Neuron (in vitro differentiated cells): Measurements from ENCODE around the gene AZU1.

Source experiments
- H2AFZ ChIP-seq: one replicate; pipeline ENCODE4 v1.6.1; 2013; ENCODE audit warnings: low read depth, mild to moderate bottlenecking, inconsistent platforms, low read length, moderate library complexity
- H3K27me3 ChIP-seq: one replicate; pipeline ENCODE4 v1.6.1; 2013; ENCODE audit warnings: low read length; ENCODE audit not compliant: insufficient read depth
- H3K36me3 ChIP-seq: one replicate; pipeline ENCODE4 v1.6.1; 2013; ENCODE audit warnings: low read length; ENCODE audit not compliant: insufficient read depth
- H3K4me1 ChIP-seq: one replicate; pipeline ENCODE4 v1.6.1; 2013; ENCODE audit warnings: low read length; ENCODE audit not compliant: insufficient read depth
- H3K4me3 ChIP-seq: 2 replicates; pipeline ENCODE4 v1.5.1; 2013; ENCODE audit warnings: mild to moderate bottlenecking, low read length, moderate library complexity
- H3K9me3 ChIP-seq: one replicate; pipeline ENCODE4 v1.6.1; 2013; ENCODE audit warnings: low read length

The AZU1 gene

GRCh38 chr19:867855-868457 lies 40.3 kb downstream of the AZU1 start:
- Histone ChIP-seq H3K4me1 (no peaks in the 10 kb centered on the region), H2AFZ (no peak overlapping the region), H3K27me3 (no peaks in the 10 kb centered on the region), H3K36me3 (peaks cover 44% of the 10 kb centered on the region), H3K9me3 (peaks cover 4% of the 10 kb centered on the region), H3K4me3 (no peak overlapping the region)

- Histone ChIP-seq H3K27me3 (no peaks in the 10 kb centered on the region), H3K36me3 (peaks cover 48% of the 10 kb centered on the region), H3K9me3 (peaks cover 4% of the 10 kb centered on the region)
These were observed 41.0 kb downstream of the AZU1 start for GRCh38 chr19:868458-869244.

GRCh38 chr19:869245-870177 lies 41.9 kb downstream of the AZU1 start:
- Histone ChIP-seq H3K27me3 (no peaks in the 10 kb centered on the region), H3K9me3 (peaks cover 4% of the 10 kb centered on the region), H3K4me1 (no peaks in the 10 kb centered on the region), H3K36me3 (peaks cover 53% of the 10 kb centered on the region), H2AFZ (no peak overlapping the region), H3K4me3 (no peak overlapping the region)

More at GRCh38 chr19:868458-869244, 41.0 kb downstream of the AZU1 start:
- H2AFZ ChIP-seq: no peak overlapping the region
- no peak overlapping the region for H3K4me3 ChIP-seq
- H3K4me1 ChIP-seq: no peaks in the 10 kb centered on the region

- H3K9me3 ChIP-seq: peaks cover 4% of the 10 kb centered on the region
- no peak overlapping the region for H3K4me3 ChIP-seq
- no peaks in the 10 kb centered on the region for H3K27me3 ChIP-seq
- no peaks in the 10 kb centered on the region for H3K4me1 ChIP-seq
- H3K36me3 ChIP-seq: peaks cover 58% of the 10 kb centered on the region
- no peak overlapping the region for H2AFZ ChIP-seq
These were observed 42.7 kb downstream of the AZU1 start for GRCh38 chr19:870314-870713.

- Histone ChIP-seq H3K36me3 (peaks cover 64% of the 10 kb centered on the region), H3K4me3 (no peak overlapping the region), H3K9me3 (peaks cover 4% of the 10 kb centered on the region), H3K27me3 (no peaks in the 10 kb centered on the region), H3K4me1 (no peaks in the 10 kb centered on the region), H2AFZ (no peak overlapping the region)
These were observed 43.3 kb downstream of the AZU1 start for GRCh38 chr19:870963-871401.

GRCh38 chr19:871446-872265 lies 44.0 kb downstream of the AZU1 start:
- peaks cover 4% of the 10 kb centered on the region for H3K9me3 ChIP-seq
- H2AFZ ChIP-seq: no peak overlapping the region
- no peak overlapping the region for H3K4me3 ChIP-seq
- peaks cover 68% of the 10 kb centered on the region for H3K36me3 ChIP-seq
- H3K27me3 ChIP-seq: no peaks in the 10 kb centered on the region
- no peaks in the 10 kb centered on the region for H3K4me1 ChIP-seq

GRCh38 chr19:872266-872951 lies 44.8 kb downstream of the AZU1 start:
- peaks cover 71% of the 10 kb centered on the region for H3K36me3 ChIP-seq
- H3K27me3 ChIP-seq: no peaks in the 10 kb centered on the region
- H3K9me3 ChIP-seq: peaks cover 4% of the 10 kb centered on the region
- no peaks in the 10 kb centered on the region for H3K4me1 ChIP-seq
- no peak overlapping the region for H2AFZ ChIP-seq
- H3K4me3 ChIP-seq: no peak overlapping the region

GRCh38 chr19:873084-873483 lies 45.4 kb downstream of the AZU1 start:
- Histone ChIP-seq H3K9me3 (peaks cover 4% of the 10 kb centered on the region), H3K4me1 (no peaks in the 10 kb centered on the region), H2AFZ (no peak overlapping the region), H3K36me3 (peaks cover 64% of the 10 kb centered on the region), H3K27me3 (no peaks in the 10 kb centered on the region), H3K4me3 (no peak overlapping the region)

- Histone ChIP-seq H3K27me3 (no peaks in the 10 kb centered on the region), H3K4me1 (no peaks in the 10 kb centered on the region), H2AFZ (no peak overlapping the region), H3K9me3 (no peaks in the 10 kb centered on the region), H3K36me3 (peaks cover 59% of the 10 kb centered on the region), H3K4me3 (no peak overlapping the region)
These were observed 46.0 kb downstream of the AZU1 start for GRCh38 chr19:873561-874041.

- no peaks in the 10 kb centered on the region for H3K9me3 ChIP-seq
- no peaks in the 10 kb centered on the region for H3K4me1 ChIP-seq
- H3K36me3 ChIP-seq: peaks cover 53% of the 10 kb centered on the region
- H2AFZ ChIP-seq: no peak overlapping the region
- no peak overlapping the region for H3K4me3 ChIP-seq
- no peaks in the 10 kb centered on the region for H3K27me3 ChIP-seq
These were observed 47.7 kb downstream of the AZU1 start for GRCh38 chr19:875265-875879.

- no peaks in the 10 kb centered on the region for H3K9me3 ChIP-seq
- no peak overlapping the region for H3K4me3 ChIP-seq
- H2AFZ ChIP-seq: no peak overlapping the region
- H3K27me3 ChIP-seq: no peaks in the 10 kb centered on the region
- peaks cover 50% of the 10 kb centered on the region for H3K36me3 ChIP-seq
- H3K4me1 ChIP-seq: no peaks in the 10 kb centered on the region
These were observed 48.5 kb downstream of the AZU1 start for GRCh38 chr19:876089-876488.
